HepG2 (cell line): ENCODE measurements around the gene HEXIM1. TPM values are rescaled to one million over a fixed set of nuclear protein-coding genes. Genes with fewer than 3 reads are reported as not detected.

Experiments
- ARID2 ChIP-seq: sonication (generic); formaldehyde crosslinking; IDR thresholded peaks from 2 replicates; pipeline ENCODE4 v1.8.1; 2022; ENCODE audit warnings: mild to moderate bottlenecking, missing genetic modification reagents, borderline replicate concordance
- BHLHE40 ChIP-seq: IDR thresholded peaks from 2 replicates; pipeline ENCODE4 v1.6.1; 2011; ENCODE audit warnings: low read length, improper control_type of control experiment
- EHMT2 ChIP-seq: fragments of 200-600 bp; sonication (generic); IDR thresholded peaks from 2 replicates; pipeline ENCODE4 v1.7.0; 2017; ENCODE audit warnings: antibody characterized with exemption, low read depth, low read length, borderline replicate concordance
- GATAD2A ChIP-seq: IDR thresholded peaks from 2 replicates; pipeline ENCODE4 v1.6.1; 2016
- GLI4 ChIP-seq: sonication (generic); formaldehyde crosslinking; IDR thresholded peaks from 2 replicates; pipeline ENCODE4 v1.5.1; 2020; ENCODE audit warnings: missing genetic modification reagents, mild to moderate bottlenecking, moderate library complexity, borderline replicate concordance
- HCFC1 ChIP-seq: fragments of 150-350 bp; IDR thresholded peaks from 2 replicates; pipeline ENCODE4 v1.6.1; 2014; ENCODE audit warnings: low read depth, low read length
- JUND ChIP-seq: sonication (generic); formaldehyde crosslinking; IDR thresholded peaks from 2 replicates; pipeline ENCODE4 v1.8.0; 2022; ENCODE audit warnings: mild to moderate bottlenecking, missing genetic modification reagents
- KLF16 ChIP-seq, 2 experiments: sonication (generic) in 1 of 2; formaldehyde crosslinking in 1 of 2; IDR thresholded peaks; 2 replicates each; pipeline versions ENCODE4 v1.6.1 to v1.8.0; 2016 to 2023; ENCODE audit warnings: missing genetic modification reagents in 2 of 2, missing compliant biosample characterization in 1 of 2
- SALL2 ChIP-seq: sonication (generic); formaldehyde crosslinking; IDR thresholded peaks from 2 replicates; pipeline ENCODE4 v1.8.1; 2023; ENCODE audit warnings: mild to moderate bottlenecking, missing genetic modification reagents, inconsistent platforms
- SKI ChIP-seq: fragments of 450-650 bp; IDR thresholded peaks from one replicate; pipeline ENCODE4 v1.6.1; 2018; ENCODE audit warnings: mild to moderate bottlenecking; ENCODE audit not compliant: partially characterized antibody
- TBL1XR1 ChIP-seq: fragments of 150-350 bp; IDR thresholded peaks from 2 replicates; pipeline ENCODE4 v1.6.1; 2014; ENCODE audit warnings: borderline replicate concordance, low read length; ENCODE audit not compliant: partially characterized antibody
- ZFP41 ChIP-seq: sonication (generic); formaldehyde crosslinking; IDR thresholded peaks from 2 replicates; pipeline ENCODE4 v1.4.0; 2020; ENCODE audit warnings: mild to moderate bottlenecking, missing genetic modification reagents, borderline replicate concordance
- ZMYM3 ChIP-seq: sonication (generic); formaldehyde crosslinking; IDR thresholded peaks from 2 replicates; pipeline ENCODE4 v1.5.1; 2020; ENCODE audit warnings: mild to moderate bottlenecking, missing genetic modification reagents
- ZNF607 ChIP-seq: sonication (generic); formaldehyde crosslinking; IDR thresholded peaks from 2 replicates; pipeline ENCODE4 v1.5.1; 2020; ENCODE audit warnings: missing genetic modification reagents, mild to moderate bottlenecking, borderline replicate concordance
- ZNF761 ChIP-seq: sonication (generic); formaldehyde crosslinking; conservative IDR thresholded peaks from 2 replicates; pipeline ENCODE4 v1.4.0; 2020; ENCODE audit warnings: mild to moderate bottlenecking, missing genetic modification reagents
- ZNF768 ChIP-seq: sonication (generic); formaldehyde crosslinking; IDR thresholded peaks from 2 replicates; pipeline ENCODE4 v1.4.0; 2020; ENCODE audit warnings: missing genetic modification reagents
- ZSCAN22 ChIP-seq: sonication (generic); formaldehyde crosslinking; IDR thresholded peaks from 2 replicates; pipeline ENCODE4 v1.4.0; 2020; ENCODE audit warnings: mild to moderate bottlenecking, missing genetic modification reagents
- polyA plus RNA-seq, 8 experiments: library from polyadenylated mRNA; depleted of rRNA in 3 of 8; stranded (reverse) in 7 of 8; unstranded in 1 of 8; fragments of >200 nt; fragmentation: Illumina TruSeq in 4 of 8; extraction: Trizol in 4 of 8; gene quantifications; 2 replicates each; pipeline versions ENCODE4 v1.2.1 to v1.2.3, GENCODE V29; 2011 to 2016; ENCODE audit warnings: low read depth in 4 of 8, missing spikeins in 1 of 8, mixed read lengths in 1 of 8; ENCODE audit not compliant: insufficient read depth in 1 of 8
- total RNA-seq, 5 experiments: library from RNA; depleted of rRNA; stranded (reverse); fragments of >200 nt; fragmentation: Illumina TruSeq; extraction: Trizol; gene quantifications; 2 replicates each; pipeline ENCODE4 v1.2.3, GENCODE V29; 2016; ENCODE audit warnings: low read depth in 1 of 5
- TF ChIP-seq, protein P1 (sequence below): sonication (generic); formaldehyde crosslinking; IDR thresholded peaks from 2 replicates; pipeline ENCODE4 v1.5.0; 2020; ENCODE audit warnings: mild to moderate bottlenecking, missing genetic modification reagents
- TF ChIP-seq, protein P2 (sequence below): sonication (generic); formaldehyde crosslinking; IDR thresholded peaks from 2 replicates; pipeline ENCODE4 v1.4.0; 2020; ENCODE audit warnings: missing genetic modification reagents
- TF ChIP-seq, protein P3 (sequence below): IDR thresholded peaks from 2 replicates; pipeline ENCODE4 v1.6.1; 2012; ENCODE audit warnings: low read depth, low read length, improper control_type of control experiment
- TF ChIP-seq, protein P4 (sequence below): sonication (generic); formaldehyde crosslinking; IDR thresholded peaks from 2 replicates; pipeline ENCODE4 v1.4.0; 2020; ENCODE audit warnings: missing genetic modification reagents

HEXIM1 gene
- total and polyA plus RNA-seq, 2 of the 13 experiments (the other 11 are each of a cell fraction or from before 2014, with no cell fraction given), result 10.5 to 16.6 TPM

DNA sequence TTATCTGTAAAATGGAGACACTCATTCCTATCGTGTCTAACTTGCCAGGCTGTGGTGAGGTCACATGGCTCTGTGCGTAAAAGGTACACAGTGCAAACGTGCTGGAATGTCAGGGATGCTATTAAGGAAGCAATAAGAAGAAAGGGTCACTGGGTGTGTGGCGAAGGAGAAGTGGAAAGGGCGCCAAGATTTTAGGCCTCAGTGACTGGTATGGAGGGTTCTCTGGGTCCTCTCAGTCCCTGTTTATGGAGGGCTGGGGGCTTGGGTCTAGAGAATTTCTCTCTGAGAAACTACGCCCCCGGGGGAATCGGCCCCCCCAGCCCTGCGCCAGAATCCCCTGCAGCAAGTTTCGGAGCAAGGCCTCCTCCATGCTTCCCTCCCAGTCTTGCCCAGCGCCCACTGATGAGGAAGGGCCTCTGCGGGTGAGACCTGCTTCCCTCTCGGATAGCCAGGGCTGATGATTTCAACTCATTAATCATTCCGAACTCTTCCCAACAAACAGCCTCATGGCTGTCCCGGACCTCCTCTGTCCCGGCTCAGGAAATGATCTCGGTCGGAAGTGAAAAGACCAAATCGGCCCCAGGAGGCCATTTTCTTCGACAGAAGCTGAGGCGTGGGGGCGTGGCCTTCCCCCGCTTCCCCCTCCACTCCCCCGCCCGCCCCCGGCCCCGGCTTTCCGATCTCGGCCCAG lies 1.2 kb upstream of the HEXIM1 start (continued):
- TF ChIP-seq, protein P1, sequence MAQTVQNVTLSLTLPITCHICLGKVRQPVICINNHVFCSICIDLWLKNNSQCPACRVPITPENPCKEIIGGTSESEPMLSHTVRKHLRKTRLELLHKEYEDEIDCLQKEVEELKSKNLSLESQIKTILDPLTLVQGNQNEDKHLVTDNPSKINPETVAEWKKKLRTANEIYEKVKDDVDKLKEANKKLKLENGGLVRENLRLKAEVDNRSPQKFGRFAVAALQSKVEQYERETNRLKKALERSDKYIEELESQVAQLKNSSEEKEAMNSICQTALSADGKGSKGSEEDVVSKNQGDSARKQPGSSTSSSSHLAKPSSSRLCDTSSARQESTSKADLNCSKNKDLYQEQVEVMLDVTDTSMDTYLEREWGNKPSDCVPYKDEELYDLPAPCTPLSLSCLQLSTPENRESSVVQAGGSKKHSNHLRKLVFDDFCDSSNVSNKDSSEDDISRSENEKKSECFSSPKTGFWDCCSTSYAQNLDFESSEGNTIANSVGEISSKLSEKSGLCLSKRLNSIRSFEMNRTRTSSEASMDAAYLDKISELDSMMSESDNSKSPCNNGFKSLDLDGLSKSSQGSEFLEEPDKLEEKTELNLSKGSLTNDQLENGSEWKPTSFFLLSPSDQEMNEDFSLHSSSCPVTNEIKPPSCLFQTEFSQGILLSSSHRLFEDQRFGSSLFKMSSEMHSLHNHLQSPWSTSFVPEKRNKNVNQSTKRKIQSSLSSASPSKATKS (CRISPR knock-in tag), result no peak
- TF ChIP-seq, protein P2, sequence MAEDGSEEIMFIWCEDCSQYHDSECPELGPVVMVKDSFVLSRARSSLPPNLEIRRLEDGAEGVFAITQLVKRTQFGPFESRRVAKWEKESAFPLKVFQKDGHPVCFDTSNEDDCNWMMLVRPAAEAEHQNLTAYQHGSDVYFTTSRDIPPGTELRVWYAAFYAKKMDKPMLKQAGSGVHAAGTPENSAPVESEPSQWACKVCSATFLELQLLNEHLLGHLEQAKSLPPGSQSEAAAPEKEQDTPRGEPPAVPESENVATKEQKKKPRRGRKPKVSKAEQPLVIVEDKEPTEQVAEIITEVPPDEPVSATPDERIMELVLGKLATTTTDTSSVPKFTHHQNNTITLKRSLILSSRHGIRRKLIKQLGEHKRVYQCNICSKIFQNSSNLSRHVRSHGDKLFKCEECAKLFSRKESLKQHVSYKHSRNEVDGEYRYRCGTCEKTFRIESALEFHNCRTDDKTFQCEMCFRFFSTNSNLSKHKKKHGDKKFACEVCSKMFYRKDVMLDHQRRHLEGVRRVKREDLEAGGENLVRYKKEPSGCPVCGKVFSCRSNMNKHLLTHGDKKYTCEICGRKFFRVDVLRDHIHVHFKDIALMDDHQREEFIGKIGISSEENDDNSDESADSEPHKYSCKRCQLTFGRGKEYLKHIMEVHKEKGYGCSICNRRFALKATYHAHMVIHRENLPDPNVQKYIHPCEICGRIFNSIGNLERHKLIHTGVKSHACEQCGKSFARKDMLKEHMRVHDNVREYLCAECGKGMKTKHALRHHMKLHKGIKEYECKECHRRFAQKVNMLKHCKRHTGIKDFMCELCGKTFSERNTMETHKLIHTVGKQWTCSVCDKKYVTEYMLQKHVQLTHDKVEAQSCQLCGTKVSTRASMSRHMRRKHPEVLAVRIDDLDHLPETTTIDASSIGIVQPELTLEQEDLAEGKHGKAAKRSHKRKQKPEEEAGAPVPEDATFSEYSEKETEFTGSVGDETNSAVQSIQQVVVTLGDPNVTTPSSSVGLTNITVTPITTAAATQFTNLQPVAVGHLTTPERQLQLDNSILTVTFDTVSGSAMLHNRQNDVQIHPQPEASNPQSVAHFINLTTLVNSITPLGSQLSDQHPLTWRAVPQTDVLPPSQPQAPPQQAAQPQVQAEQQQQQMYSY (CRISPR knock-in tag), result no peak
- TF ChIP-seq ZNF607 (CRISPR knock-in tag), result peak; percentile 8
- no peak for TF ChIP-seq KLF16 (CRISPR knock-in tag; IDR thresholded peaks at IDR 0.05)
- TF ChIP-seq ZNF761 (CRISPR knock-in tag), result peak; percentile 51; the same call in 1 of the 2 replicates
- no peak for TF ChIP-seq ZFP41 (CRISPR knock-in tag)
- TF ChIP-seq GLI4, result no peak
- TF ChIP-seq, protein P3, sequence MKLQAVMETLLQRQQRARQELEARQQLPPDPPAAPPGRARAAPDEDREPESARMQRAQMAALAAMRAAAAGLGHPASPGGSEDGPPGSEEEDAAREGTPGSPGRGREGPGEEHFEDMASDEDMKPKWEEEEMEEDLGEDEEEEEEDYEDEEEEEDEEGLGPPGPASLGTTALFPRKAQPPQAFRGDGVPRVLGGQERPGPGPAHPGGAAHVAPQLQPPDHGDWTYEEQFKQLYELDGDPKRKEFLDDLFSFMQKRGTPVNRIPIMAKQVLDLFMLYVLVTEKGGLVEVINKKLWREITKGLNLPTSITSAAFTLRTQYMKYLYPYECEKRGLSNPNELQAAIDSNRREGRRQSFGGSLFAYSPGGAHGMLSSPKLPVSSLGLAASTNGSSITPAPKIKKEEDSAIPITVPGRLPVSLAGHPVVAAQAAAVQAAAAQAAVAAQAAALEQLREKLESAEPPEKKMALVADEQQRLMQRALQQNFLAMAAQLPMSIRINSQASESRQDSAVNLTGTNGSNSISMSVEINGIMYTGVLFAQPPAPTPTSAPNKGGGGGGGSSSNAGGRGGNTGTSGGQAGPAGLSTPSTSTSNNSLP, result no peak
- no peak for TF ChIP-seq EHMT2
- TF ChIP-seq ARID2 (CRISPR knock-in tag), result 0 out of 2 replicates have a peak, but pooled peaks have one; percentile 83
- no peak for TF ChIP-seq HCFC1
- TF ChIP-seq SALL2 (CRISPR knock-in tag), result no peak
- TF ChIP-seq ZSCAN22 (CRISPR knock-in tag), result no peak; the same call in 1 of the 2 replicates
- no peak for TF ChIP-seq ZNF768
- TF ChIP-seq JUND (CRISPR knock-in tag), result peak; percentile 38; the same call in 1 of the 2 replicates
- no peak for TF ChIP-seq SKI
- no peak for TF ChIP-seq TBL1XR1
- TF ChIP-seq, protein P4, sequence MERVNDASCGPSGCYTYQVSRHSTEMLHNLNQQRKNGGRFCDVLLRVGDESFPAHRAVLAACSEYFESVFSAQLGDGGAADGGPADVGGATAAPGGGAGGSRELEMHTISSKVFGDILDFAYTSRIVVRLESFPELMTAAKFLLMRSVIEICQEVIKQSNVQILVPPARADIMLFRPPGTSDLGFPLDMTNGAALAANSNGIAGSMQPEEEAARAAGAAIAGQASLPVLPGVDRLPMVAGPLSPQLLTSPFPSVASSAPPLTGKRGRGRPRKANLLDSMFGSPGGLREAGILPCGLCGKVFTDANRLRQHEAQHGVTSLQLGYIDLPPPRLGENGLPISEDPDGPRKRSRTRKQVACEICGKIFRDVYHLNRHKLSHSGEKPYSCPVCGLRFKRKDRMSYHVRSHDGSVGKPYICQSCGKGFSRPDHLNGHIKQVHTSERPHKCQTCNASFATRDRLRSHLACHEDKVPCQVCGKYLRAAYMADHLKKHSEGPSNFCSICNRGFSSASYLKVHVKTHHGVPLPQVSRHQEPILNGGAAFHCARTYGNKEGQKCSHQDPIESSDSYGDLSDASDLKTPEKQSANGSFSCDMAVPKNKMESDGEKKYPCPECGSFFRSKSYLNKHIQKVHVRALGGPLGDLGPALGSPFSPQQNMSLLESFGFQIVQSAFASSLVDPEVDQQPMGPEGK (CRISPR knock-in tag), result no peak; the same call in 1 of the 2 replicates
- no peak for TF ChIP-seq GATAD2A (CRISPR knock-in tag)
- no peak for TF ChIP-seq ZMYM3 (CRISPR knock-in tag)
- no peak for TF ChIP-seq BHLHE40
